GM18502 (cell line): Measurements from ENCODE around the gene RFX8.
"Not testable (repeated sequence)": the region's sequence is repeated elsewhere in the genome, so short reads cannot be mapped to it uniquely, and the experiment has no call there.

Experiments
- ATAC-seq: cut with Tn5 transposase; IDR thresholded peaks from one replicate; pipeline ENCODE4 v1.9.1; 2021; ENCODE audit warnings: mild to moderate bottlenecking; ENCODE audit not compliant: unreplicated experiment, poor library complexity

The RFX8 gene

DNA sequence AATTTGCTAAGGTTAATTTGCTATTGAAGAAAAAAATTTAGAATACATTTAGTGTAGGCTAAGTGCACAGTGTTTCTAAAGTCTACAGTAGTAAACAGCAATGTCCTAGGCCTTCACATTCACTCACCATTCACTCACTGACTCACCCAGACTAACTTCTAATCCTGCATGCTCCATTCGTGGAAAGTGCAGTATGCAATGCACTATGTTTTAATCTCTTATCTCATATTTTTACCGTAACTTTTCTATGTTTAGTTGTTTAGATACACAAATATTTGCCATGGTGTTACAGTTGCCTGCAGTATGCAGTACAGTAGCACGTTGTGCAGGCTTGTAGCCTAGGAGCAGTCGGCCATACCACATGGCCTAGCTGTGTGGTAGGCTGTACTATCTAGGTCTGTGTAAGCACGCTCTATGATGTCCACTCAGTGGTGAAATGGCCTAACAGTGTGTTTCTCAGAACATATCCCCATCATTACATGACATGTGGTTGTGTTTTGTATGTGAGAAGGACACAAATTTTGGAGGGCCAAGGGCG, 18.1 kb upstream of the RFX8 start:
- ATAC-seq, result no peak

GRCh38 chr2:101486994-101487393, 12.1 kb upstream of the RFX8 start:
- ATAC-seq, result no peak

- no peak for ATAC-seq
Observed at GRCh38 chr2:101486258-101486701, 11.4 kb upstream of the RFX8 start.

DNA sequence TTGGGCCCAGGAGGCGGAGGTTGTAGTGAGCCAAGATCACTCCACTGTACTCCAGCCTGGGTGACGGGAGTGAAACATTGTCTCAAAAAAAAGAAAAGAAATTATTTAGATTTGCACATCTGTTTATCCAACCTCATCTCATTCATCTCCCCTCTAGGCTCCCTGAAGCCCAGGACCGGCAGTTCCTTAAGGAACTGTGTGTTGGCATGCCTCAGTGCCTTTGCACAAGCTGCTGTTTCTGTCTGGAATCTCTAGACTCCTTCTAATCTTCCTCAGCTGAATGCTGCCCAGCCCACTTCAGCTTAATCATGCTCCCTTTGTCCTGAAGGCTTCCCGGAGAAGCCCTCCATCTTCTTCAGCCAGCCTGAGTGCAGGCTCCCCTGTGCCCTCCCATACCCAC, 10.9 kb upstream of the RFX8 start:
- ATAC-seq, result no peak

DNA sequence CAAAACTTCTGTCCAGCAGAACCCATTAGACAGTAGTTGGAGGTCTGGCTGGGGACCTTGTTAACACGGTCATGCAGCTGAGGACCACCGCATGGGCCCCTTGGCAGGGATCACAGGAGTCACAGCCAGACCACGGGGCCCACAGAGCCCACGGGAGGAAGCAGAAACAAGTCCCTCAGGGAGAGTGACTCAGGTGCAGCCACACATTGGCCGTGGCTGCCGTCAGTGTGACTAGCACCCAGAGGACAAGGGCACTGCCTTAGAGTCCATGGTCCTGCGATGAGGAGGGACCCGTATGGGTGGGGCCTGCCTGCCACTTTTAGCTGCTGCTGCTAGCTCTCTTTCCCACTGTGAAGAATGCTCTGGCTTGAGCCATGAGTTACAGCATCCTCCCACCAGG, 5.9 kb upstream of the RFX8 start:
- no peak for ATAC-seq

GRCh38 chr2:101479810-101480209, 4.9 kb upstream of the RFX8 start:
- ATAC-seq, result no peak

DNA sequence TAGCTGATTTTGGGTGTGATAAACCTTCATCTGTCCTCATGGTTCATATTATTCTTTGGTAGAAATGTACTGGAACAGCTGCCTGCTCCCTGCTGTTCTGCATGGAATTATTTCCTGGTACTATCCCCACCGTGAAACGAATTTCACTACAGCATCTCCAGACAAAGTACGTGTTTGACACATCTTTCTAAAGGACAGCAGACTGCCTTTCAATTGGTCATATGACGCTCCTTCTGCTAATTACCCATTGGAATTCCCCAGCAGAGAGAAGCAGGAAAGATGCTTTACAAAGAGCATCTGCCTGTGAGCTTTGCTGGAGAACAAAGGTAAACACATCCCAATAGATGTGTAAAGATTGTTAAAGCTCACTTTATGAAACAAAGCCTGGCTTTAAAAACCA, 4.4 kb upstream of the RFX8 start:
- no peak for ATAC-seq

DNA sequence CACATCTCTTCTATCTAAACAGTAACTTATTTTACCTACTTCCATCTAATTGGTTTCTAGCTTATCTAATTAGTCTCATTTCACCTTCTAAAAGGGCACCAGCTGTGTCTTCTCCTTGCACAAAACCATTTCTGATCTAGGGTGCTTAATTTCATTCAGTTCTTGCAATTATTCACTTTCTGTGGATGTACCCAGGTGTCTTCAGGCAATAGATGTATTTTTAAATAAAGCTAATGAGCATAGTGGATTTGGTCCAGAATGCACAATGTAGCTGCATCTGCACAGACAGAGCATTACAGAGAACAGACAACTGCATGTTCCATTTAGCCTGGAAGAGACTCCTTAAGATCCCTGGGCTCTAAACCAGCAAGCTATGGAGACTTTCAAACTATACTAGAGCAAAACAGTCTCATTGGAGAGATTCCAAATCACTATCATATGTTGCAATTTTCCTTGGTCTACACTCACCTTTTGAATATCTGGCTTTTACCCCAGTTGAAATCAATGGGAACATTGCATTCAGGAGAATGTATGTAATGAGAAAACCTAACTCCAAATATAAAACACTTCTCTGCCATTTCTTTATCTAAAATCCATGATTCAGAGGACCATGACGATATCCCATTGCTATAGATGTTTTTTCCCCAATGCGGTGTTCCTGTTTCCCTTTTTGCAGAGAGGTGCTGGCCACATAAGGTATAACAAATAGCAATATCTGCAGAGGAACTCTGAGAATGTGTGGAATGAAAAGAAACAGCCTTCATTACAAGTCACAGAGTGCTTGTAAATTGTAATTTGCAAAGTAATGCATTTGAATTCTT, 3.5 kb upstream of the RFX8 start:
- no peak for ATAC-seq

GRCh38 chr2:101477556-101477955, 2.6 kb upstream of the RFX8 start:
- ATAC-seq, result no peak

- no peak for ATAC-seq
Observed at GRCh38 chr2:101476605-101477208, 1.8 kb upstream of the RFX8 start.

DNA sequence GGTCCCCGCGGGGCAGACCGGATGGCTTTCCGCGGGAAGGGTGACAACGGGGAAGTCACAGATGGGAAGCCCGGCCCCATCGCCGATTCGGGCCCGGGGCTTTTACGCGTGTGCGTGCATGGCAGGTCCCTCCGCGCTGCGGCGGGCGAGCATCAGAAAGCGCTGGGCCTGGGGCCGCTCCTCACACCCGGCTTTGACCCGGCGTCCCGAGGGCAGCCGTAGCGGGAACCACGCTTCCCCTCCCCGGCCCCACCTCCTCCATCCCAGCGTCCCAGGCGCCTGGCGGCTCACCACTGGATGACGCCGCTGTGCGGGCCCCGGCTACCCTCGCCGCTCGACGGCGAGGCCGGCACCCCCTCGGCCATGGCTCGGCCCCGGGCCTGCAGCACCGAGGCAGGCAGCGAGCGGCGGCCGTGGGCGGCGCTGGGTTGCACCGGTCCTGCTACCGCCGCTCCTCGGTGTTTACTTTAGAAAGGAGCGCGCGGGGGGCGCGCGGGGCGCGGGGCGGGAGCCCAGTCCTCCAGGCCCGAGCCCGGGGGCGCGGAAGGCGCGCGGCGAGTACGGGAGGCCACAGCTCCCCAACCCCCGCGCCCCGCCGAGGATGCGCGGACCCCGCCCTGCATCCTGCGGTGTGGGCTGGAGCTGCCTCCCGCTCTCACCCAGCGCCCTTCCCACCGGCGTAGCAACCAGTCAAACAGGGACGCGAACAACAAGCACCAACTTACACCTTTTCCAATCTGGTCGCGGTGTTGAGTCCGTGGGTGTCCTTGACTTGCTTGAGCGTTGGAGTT, 806 bp downstream of the RFX8 start:
- no peak for ATAC-seq

DNA sequence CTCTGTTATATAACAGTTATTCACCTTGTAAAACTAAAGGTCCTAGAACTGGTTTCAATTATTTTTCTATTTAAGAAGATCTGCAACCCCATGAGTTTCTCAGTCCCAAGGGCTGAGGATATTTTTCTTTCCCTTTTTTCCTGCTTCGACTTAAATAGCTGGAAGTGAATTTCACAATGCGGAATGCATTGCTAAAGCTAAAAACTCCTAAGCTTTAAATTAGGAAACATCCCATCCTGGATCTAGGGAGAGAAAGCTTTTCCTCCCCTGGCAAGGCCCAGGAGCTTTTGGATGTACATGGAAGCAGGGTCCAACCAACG, 1.4 kb downstream of the RFX8 start:
- ATAC-seq, result no peak

GRCh38 chr2:101469863-101470262, 5.0 kb downstream of the RFX8 start:
- ATAC-seq, result no peak

- no peak for ATAC-seq
Observed at GRCh38 chr2:101467306-101467705, 7.6 kb downstream of the RFX8 start.

GRCh38 chr2:101466426-101466825, 8.5 kb downstream of the RFX8 start:
- ATAC-seq, result no peak

- no peak for ATAC-seq
Observed at GRCh38 chr2:101464841-101465240, 10.1 kb downstream of the RFX8 start.

- no peak for ATAC-seq
Observed at GRCh38 chr2:101463911-101464641, 10.8 kb downstream of the RFX8 start.

GRCh38 chr2:101463421-101463820, 11.5 kb downstream of the RFX8 start:
- no peak for ATAC-seq

DNA sequence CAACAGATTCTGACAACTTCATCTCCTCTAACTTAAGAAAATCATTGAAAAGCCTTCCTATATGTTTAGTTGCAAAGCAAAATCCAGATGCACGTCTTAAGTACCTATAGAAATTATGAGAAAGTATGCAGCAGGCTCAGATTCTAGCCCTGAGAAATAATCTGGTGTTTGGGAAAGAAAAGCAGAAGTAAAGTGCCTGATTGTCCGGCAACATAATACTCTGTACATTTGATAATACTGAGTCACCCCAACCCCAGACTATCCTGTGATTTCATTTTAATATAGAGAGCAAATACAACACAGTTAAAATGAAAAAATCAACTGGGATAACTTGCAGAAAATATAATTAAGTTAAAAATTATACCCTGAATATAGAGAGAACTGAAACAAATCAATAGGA, 13.5 kb downstream of the RFX8 start:
- ATAC-seq, result no peak

DNA sequence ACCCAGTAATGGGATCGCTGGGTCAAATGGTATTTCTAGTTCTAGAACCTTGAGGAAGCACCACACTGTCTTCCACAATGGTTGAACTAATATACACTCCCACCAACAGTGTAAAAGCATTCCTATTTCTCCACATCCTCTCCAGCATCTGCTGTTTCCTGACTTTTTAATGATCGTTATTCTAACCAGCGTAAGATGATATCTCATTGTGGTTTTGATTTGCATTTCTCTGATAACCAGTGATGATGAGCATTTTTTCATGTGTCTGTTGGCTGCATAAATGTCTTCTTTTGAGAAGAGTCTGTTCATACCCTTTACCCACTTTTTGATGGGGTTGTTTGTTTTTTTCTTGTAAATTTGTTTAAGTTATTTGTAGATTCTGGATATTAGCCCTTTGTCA, 20.5 kb downstream of the RFX8 start:
- not testable (repeated sequence) for ATAC-seq
